Superior temporal gyrus (tissue), 1 donor: ENCODE data around the gene DIP2C.
"Not testable (repeated sequence)": the region's sequence is repeated elsewhere in the genome, so short reads cannot be mapped to it uniquely, and the experiment has no call there.

ENCODE experiments used
- DNase-seq: peaks from one replicate; pipeline ENCODE4 v3.0.0-alpha.2; 2016; ENCODE audit errors: extremely low spot score

Gene DIP2C

DNA sequence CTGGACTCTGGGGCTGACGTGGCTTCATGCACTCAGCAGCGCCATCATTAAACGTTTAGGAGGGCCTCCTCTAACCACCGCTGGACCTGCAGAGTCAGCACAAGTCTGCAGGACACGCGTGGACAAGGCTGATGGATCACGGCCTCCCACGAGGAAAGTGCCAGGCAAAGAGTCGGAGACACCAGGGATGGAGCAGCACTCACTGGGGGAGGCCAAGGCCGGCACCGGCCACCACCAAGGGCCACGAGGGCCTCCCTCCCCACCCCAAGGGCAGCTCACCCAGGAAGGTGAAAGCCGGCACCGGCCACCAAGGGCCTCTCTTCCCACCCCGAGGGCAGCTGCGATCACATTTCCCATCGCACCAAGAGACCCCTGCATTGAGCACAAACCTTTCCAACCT, 91.5 kb downstream of the DIP2C start:
- no peak for DNase-seq

DNA sequence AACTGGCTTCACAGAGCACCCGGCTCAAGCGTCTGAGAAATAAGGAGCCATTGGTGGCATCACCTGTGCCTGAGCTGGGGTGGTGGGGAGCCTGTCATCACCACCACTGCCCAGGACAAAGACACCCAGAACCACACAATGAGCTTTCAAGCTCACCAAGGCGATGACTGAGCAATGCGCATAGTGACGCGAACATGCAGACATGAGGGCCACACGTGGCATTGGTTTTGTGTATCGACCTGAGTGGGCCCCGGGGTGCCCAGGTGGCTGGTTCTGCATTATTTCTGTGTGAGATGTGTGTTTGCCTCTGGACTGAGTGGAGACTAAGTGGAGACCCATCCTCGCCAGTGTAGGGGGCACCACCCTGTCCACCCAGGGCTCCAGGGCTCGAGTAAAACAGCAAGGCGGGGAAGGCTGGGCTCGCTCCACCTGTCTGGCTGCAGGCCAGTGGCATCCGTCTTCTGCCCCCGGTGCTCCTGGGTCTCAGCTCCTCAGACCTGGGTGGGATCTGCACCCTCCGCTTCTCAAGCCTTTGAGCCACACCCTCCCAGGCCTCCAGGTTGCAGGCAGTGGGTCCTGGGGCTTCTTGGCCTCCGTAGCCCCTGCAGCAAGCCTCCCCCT, 92.6 kb downstream of the DIP2C start:
- DNase-seq, result no peak

DNA sequence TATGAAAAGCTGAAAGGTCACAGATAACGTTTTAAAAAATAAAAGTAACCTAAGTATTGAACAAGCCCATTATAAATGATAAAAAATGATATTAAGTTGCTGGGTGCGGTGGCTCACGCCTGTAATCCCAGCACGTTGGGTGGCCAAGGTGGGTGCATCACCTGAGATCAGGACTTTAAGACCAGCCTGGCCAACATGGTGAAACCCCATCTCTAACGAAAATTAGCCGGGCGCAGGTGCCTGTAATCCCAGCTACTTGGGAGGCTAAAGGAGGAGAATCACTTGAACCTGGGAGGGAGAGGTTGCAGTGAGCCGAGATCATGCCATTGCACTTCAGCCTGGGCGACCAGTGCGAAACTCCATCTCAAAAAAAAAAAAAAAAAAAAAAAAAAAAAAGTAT, 93.3 kb downstream of the DIP2C start:
- DNase-seq, result not testable (repeated sequence)

DNA sequence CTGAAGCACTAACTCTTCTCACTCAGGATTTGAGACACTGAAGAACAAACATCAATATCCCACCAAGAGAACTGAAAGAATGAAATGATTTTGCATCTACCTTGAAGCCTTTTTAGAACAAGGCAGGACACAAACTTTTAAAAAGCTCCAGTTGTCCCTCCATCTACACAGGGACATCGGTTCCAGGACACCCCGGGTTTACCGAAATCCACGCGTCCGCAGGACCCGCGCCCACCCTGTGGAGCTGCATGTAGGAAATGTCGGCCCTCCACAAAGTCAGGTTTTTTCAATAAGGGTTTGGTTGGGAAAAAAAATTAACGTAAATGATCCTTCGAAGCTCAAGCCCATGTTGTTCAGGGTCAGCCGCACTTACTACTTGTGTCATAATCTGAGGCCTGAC, 94.0 kb downstream of the DIP2C start:
- DNase-seq, result no peak

DNA sequence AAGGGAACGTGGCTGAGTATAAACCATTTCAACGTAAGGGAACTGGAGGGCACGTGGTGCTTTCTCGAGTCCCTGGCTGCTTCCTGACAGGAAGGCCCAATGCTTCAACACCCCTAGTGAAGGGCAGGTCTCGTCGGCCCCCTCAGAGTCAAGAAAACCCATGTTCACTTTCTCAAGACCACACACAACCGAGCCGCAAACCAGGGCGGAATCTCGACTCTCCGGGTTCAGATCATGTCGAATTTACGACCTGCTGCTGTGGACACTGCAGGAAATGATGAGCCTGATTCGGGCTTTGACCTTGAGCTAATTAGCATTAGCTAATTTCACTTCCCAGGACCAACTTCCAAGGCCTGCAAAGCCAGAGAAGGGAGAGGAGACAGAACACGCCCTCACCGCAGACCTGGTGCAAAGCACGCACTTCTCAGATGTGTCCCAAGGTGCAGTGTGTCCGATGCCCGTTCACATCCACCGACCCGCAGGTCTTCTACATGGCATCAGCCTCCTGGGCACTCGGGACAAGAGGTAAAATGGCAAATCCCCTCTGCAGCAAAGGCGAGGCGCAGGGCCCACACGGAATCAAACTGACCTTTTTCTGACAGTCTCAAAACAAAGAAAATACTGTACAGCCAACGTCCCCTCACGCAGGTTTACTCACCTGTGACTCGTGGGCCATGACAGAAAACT, 94.7 kb downstream of the DIP2C start:
- DNase-seq, result no peak

DNA sequence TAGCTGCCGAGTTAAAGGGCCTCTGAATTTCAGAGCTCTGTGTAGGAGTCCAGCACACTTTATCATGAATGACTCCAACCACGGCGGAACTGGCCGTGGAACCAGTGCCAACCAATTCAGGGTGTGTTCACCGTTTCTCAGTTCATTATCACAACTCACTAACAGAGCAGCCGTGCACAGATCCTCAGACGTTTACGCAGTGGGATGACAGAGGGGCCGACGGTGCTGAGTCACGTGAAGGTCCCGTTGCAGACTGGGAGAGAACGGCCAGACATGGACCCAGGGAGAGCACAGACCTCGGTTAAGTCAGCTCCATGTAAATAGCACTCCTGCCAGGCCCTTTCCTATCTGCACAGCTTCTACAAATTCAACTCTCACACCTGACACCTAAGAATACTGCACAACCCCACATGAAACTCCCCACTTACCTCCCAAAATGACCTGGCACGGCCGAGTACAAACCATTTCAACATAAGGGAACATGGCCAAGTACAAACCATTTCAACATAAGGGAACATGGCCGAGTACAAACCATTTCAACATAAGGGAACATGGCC, 95.5 kb downstream of the DIP2C start:
- no peak for DNase-seq

DNA sequence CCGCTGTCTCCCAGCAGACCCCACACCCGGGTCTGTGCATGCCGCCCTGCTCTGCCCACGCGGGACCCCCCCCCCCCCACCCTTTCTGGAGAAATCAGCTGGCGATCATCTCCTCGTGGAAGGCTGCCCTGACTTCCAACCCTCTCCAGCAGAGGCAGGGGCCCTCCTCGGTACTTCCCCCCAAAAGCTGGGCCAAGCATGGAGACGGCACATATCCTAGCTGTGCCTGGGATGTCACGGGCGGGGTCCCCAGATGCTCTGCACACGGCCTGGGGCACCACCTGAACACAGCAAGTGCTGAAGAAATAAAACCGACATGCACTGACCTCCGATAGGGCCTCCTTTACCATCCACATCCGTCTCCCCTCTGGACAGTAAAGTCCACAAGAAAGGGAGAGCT, 96.0 kb downstream of the DIP2C start:
- no peak for DNase-seq

DNA sequence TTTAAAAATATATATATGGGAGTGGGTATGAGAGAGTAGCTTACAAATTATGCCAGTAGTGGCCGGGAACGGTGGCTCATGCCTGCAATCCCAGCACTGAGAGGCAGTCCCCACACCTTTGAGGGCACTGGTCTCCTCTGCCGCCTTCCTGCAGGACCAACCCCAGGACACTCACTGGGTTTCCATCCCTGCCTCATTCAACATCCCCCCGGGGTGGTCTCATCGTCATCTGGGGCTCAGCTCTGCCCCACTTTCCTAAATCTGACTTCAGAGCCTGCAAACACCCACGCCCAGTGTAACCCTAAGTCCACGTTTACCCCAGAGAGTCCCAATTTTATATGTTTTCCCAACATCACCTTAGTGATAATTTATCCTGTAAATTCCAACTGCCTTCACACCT, 96.5 kb downstream of the DIP2C start:
- DNase-seq, result no peak

DNA sequence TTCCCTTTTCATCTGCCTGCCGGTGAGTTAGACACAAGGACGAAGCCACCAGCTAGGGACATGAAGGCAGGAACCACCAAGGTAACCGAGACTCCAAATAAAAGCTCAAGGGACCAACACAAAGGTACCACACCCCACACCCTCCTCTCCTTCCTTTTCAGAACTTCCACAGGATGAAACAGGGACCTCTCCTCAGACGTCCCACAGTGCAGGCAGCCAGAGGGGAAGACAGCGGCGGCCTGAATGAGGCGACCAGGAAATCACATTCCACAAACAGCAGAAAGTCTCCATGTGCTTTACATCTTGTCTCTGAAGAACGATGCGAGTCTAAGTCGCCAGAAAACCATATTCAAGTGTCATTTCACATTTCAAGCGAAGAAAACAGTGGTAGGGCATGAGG, 97.8 kb downstream of the DIP2C start:
- no peak for DNase-seq

DNA sequence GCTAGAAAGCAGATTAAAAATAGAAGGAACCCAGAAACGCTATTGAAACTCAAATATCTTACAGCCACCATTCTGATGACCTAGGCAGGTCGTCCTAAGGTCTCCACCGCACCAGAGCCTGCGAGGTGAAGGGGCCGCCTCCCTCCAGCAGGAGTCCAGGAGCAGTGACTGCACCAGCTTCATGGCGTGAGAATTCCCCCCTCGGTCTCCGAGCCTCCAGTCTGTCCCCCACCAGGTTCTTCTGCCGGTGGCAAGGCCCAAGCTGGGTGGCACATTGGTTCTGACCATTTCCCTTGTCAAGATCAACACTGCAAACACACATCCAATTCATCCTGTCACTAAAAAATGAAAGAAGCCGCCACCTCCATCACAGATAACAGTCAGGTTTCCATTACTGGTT, 98.7 kb downstream of the DIP2C start:
- no peak for DNase-seq

DNA sequence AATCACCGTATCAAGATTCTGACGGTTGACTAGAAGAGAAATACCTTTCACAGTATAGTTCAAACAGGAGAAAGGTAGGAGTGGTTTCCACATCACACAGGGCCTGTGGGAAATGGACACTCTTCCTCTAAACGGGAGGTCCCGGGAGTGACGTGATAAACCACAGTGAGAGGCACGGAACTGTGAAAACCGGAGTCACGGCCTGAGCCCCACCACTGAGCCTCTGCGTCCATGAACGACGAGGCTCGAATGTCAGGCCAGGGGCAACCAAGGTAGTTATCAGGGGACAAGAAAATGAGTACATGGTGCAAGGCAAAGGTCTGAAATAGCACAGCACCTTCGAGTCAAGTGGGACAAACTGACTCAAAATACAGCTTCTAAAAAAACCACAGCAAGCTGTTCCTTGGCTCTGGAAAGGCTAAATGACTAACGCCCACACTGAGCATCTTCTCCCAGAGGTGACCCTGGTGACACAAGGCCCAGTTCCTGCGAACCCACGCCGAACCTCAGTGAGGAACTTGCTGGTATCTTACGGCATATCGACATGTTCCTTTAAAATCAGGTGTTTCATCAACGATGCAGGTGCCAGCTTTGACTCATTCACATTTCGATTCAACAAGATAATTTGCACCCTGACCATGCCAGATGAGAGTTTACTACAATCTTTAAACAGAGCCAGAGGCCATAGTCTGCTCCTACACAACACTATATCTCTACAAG, 99.3 kb downstream of the DIP2C start:
- DNase-seq, result no peak

DNA sequence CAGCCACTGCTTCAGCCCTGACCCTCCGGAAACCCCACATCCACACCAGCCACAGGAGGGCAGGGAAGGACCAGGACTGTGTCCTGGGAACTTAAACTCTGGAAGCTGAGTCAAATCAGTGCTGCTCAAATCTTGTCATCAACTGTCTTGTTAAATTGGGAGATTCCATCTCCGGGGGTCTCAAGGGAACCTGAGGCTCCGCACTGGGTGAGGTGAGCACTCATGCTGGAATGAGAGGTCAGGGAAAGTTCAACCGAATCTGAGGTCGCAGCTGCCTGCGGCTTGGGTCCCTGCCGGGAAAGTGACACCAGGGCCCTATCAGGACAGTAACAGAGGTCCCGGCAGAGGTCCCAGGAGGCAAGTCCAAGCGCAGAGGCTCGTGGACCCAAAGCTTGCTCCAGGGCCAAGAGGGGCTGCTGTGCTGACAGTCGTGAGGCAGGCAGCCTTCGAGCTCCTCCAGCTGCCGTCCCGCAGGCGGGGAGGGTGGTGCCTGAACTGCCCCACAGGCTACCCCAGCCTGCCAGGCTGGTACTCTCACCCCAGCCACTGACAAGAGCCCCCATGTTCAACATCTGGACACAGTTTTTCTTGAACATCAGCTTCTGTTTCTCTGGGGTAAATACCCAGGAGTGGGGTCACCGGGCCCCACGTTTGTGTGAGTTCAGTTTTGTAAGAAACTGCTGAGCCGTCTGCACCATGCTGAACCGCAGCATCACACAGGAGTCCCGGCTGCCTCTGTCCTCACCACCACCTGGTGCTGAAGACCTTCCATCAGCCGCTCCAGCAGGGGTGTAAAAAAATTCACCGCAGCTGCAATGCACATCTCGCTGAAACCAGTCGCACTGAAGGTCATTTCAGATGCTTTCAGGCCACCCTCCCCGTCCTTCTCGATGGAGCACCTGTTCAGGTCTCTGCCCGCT, 101.0 kb downstream of the DIP2C start:
- no peak for DNase-seq

DNA sequence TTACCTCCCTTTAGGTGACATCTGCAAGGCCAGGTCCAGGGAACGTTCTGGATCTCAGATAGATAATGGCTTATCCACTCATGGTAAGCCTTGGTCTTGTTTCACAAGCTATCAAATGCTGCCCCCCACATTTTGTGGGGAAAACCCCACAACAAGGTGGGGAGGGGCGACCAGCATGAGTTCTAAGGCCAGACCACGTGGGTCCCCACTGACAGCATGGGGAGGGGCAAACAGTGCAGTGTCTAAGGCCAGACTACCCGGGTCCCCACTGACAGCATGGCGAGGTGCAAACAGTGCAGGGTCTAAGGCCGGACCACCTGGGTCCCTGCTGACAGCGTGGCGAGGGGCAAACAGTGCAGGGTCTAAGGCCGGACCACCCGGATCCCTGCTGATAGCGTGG, 102.8 kb downstream of the DIP2C start:
- no peak for DNase-seq

DNA sequence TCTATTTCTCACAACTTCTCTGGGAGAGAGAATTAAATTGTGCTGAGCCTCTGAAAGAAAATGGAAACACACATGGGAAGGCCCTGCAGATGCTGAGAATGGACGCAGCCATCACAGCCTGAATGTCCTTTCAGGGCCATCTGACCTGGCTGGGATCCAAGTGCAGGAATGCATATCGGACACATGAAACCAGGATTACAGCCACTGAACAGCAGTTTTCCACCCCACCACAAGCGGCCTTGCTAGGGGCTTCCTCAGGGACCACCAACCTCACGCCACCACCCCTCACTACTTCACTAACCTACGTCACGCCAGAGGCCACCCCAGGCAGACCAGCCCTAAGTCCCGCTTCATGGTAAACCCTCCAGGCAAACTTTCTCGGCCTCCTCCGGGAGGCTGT, 103.3 kb downstream of the DIP2C start:
- no peak for DNase-seq

DNA sequence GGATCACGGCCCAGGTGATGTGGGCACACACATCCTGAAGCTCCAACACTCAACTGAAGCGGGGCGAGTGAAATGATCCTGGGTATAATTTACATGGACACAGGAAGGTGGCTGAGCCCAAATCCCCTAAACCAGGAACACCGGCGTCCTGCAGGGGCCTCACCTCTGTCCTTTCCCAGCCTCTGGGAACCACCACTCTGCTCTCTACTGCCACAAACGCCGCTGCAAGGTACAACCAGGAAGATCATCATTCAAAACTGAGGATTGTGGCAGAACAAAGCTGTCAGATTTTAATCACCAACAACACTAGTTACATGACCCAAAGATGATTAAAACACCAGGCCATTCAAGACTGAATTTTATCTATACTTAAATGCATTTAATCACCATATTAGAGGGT, 104.0 kb downstream of the DIP2C start:
- DNase-seq, result no peak

DNA sequence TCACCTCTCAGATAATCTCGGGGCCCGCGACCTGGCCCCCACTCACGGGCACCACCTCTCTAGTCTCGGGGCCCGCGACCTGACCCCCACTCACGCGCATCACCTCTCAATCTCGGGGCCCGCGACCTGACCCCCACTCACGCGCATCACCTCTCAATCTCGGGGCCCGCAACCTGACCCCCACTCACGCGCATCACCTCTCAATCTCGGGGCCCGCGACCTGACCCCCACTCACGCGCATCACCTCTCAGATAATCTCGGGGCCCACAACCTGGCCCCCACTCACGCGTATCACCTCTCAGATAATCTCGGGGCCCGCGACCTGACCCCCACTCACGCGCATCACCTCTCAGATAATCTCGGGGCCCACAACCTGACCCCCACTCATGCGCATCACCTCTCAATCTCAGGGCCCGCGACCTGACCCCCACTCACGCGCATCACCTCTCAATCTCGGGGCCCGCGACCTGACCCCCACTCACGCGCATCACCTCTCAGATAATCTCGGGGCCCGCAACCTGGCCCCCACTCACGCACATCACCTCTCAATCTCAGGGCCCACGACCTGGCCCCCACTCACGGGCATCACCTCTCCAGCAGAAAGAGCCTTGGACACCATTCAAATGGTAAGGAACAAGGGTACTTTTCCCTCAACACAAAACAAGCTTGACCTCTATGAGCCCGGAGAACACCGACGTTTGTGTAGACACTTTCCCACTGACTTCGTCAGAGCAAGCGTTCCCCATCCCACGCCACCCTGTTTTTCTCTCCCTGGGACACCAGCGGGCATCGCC, 104.8 kb downstream of the DIP2C start:
- not testable (repeated sequence) for DNase-seq

DNA sequence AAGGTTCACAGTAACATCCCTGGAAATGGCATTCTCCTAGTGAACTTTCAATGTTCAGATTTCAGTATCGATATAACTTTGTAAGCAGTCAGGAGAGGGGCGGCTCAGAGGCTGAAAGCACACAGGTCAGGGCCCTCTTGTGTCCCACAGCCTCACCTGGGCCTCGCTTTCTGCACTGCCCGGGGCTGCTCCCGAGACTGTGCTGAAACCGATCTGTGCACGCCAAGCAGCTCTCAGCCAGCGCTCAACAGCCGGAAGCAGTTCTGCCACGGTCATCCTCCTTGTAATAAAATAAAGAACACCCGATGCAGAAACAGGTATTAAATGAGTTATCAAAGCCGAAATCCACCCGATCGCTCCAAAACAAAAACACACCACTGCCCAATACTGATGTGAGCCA, 106.0 kb downstream of the DIP2C start:
- no peak for DNase-seq

DNA sequence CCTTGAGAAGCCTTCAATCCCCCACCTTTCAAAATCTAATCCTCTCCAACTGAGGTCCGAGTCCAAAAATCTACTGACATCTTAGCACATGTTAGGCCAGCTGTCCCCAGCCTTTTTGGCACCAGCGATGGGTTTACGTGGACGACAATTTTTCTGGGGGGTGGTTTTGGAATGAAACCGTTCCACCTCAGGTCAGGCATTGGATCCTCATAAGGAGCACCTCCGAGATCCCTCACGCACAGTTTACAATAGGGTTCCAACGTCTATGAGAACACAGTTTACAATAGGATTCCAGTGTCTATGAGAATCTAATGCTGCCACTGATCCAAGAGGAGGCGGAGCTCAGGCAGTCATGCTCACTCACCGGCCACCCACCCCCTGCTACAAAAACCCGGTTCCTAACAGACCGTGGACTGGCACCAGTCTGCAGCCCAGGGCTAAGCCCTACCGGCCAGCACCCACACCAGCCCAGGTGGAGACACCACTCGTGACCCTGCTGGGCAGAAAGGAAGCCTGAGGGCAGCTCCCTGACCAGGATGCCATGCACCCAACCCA, 107.6 kb downstream of the DIP2C start:
- DNase-seq, result no peak

DNA sequence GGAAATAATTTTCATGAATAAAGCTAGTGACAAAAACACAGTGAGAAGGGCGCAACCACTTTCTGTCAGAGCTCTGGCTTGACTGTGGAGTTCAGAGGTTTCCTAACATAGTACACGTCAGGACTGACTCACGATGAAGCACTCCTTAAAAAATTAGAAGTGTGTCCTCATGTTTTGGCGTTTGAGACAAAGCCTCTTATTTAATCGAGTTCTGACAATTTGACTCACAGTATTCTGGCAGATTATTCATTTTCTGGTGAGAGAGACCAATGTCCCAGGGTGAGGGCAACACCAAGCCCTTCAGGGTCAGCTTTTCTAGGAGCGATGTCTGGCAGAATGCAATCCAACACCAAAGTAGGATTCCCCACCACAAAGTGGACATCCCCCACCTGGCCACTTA, 108.7 kb downstream of the DIP2C start:
- no peak for DNase-seq

DNA sequence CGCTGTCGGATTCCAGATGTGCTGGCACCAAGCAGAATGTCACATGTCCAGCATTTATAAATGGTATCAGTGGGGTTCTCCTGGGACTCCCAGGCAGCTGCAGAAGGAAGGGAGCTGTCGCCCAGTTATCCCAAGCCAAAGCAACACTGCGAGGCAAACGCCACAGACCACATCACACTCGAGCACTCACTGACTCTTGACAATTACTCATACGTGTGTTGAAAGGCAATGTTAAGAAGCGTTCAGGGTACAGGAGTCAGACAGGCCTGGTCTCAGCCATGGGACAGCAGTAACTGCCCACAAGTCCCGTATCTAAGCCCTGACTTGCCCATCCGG, 113.4 kb downstream of the DIP2C start:
- no peak for DNase-seq
